ENCODE results near the gene MCC.

DNA sequence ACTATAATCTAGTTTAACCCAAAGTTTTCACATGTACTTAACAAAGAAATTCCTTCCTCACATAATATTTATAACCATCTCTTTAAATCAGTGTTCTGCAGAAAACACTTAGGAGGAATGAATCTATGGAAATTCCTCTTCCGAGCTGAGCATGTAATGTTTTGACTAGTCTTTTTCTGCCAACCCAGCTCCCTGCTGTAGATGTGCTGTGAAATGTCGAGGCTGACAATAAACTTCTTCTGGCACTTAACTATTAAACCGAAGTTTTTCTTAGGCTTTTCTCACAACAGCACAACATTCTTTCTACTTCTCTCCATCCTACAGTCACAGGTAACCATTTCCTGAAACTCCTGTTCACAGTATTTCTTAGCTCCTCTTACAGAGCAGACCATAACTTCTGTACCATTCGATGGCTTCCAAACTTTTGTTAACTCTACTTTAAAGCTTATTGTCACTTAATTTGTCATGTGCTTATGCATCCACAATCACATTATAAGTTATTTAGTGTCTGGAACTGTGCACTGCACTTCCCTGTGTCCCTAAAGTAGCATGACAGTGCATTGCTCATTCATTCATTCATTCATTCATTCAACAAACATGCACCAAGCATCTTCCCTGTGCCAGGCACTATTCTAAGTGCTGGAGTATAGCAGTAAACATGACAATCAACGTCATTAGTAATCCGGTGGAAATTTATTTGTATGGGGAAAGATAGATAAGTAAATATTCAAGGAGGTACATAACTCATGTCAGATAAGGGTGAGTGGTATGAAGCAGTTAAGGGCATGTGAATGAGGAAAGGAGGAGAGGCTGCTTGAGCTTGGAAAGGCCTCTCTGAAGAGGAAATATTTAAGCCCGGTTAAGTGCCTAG, 108.1 kb downstream of the MCC start:
- TF ChIP-seq CTCF (IDR thresholded peaks at IDR 0.05; ENCODE audit: low read depth, low read length, missing input control): no peak
- TF ChIP-seq MAX (IDR thresholded peaks at IDR 0.05): no peak
- TF ChIP-seq, protein P1, sequence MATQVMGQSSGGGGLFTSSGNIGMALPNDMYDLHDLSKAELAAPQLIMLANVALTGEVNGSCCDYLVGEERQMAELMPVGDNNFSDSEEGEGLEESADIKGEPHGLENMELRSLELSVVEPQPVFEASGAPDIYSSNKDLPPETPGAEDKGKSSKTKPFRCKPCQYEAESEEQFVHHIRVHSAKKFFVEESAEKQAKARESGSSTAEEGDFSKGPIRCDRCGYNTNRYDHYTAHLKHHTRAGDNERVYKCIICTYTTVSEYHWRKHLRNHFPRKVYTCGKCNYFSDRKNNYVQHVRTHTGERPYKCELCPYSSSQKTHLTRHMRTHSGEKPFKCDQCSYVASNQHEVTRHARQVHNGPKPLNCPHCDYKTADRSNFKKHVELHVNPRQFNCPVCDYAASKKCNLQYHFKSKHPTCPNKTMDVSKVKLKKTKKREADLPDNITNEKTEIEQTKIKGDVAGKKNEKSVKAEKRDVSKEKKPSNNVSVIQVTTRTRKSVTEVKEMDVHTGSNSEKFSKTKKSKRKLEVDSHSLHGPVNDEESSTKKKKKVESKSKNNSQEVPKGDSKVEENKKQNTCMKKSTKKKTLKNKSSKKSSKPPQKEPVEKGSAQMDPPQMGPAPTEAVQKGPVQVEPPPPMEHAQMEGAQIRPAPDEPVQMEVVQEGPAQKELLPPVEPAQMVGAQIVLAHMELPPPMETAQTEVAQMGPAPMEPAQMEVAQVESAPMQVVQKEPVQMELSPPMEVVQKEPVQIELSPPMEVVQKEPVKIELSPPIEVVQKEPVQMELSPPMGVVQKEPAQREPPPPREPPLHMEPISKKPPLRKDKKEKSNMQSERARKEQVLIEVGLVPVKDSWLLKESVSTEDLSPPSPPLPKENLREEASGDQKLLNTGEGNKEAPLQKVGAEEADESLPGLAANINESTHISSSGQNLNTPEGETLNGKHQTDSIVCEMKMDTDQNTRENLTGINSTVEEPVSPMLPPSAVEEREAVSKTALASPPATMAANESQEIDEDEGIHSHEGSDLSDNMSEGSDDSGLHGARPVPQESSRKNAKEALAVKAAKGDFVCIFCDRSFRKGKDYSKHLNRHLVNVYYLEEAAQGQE (IDR thresholded peaks at IDR 0.05): no peak
- TF ChIP-seq JUND (IDR thresholded peaks at IDR 0.05): no peak
- no peak for TF ChIP-seq RAD21 (IDR thresholded peaks at IDR 0.05)
- no peak for TF ChIP-seq SP1 (IDR thresholded peaks at IDR 0.05)
- TF ChIP-seq HNF4G (IDR thresholded peaks at IDR 0.05): no peak
- no peak for TF ChIP-seq ATF3 (IDR thresholded peaks at IDR 0.05)
- no peak for TF ChIP-seq YY1 (IDR thresholded peaks at IDR 0.05)
- no peak for TF ChIP-seq FOXA1 (IDR thresholded peaks at IDR 0.05)

All from liver (tissue), 3 donors.